CD4-positive, alpha-beta T cell treated with Interleukin-12 subunit alpha and Interleukin-12 subunit beta, for 1 hour (primary cell): ENCODE results near the gene GTF3C1.

ENCODE experiments used
- DNase-seq: peaks from one replicate; pipeline ENCODE4 v3.0.0-alpha.2; 2020

Gene GTF3C1

DNA sequence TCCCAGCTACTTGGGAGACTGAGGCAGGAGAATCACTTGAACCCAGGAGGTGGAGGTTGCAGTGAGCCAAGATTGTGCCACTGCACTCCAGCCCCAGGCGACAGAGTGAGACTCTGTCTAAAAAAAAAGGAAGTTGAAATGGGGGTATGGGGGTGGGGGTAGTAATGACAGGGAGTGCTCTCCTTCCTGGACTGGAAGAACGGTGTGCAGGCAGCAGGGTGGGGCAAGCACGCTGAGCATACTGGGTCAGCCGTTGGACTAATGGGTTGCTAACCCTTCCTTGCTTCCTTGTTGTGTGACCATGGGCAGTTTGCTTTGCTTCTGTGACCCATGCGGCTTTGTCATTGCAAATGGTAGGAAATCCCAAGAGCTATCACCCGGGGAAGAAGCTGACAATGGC lies 16.7 kb upstream of the GTF3C1 start:
- no peak for DNase-seq

DNA sequence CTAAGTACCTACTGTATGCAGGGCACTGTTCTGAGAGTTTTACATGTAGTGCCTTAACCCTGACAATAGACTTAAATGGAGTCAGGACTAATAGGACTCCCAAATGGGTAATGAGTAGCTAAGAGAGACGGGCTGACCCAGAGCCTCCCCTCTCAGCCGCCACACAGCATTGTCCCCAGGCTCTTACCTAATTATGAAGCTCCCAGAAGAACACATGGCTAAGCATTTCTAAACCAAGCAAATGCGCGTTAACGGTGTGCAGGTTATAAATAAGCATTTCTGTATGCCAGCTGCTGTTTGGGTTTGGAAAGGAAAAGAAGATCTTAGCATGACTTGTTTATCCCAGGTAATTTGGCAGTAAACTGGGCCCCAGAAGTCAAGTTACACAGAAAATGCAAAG lies 14.5 kb upstream of the GTF3C1 start:
- DNase-seq, result no peak

DNA sequence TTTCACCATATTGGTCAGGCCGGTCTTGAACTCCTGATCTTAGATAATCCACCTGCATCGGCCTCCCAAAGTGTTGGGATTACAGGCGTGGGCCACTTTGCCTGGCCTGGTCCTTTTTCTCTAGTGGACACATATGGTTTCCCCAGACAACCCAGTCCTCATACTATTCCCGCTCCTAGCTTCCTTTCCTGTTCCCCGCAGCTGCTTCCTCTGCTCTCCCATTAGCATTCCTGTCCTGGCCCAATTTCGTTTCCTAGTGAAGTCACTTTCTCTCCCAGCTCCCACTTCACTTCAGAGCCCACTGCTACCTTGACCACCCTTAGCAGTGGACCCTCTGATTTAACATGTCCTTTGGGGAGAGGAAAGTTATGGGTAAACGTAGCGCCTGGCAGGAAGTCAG lies 11.5 kb upstream of the GTF3C1 start:
- no peak for DNase-seq

DNA sequence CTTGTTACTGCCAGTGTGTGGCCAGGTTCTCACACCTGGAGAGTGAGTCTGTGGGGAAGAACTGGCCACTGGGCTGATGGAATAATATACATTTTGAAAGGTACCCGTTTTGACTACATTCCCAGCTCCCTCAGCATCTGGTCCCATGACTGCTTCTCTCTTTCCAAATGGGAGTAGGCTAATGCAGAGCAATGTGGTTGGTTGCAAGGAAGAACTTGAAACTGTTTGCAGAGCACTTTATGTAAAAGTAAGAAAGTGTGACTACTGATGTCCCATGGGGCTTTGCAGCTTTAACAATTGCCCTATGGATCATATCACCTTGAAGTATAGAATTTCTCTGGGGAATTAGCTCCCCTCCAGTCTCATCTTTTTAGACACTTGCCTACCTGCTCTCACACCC lies 9.2 kb upstream of the GTF3C1 start:
- DNase-seq, result no peak

DNA sequence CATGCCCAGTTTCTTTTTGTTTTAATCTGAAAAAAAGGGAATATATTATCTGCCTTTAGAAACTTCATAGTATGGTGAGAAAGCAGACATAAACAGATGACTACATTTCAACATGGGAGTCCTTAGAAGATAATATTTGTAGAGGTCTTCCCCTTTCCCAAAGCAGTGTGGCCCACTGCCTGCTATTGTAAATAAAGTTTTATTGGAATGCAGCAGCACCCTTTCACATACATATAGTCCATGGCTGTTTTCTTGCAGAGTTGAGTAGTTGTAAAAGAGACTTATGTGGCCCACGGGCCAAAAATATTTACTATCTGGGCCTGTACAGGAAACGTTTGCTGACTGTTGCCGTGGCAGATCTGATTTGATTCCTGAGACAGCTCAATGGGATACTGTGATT lies 8.7 kb upstream of the GTF3C1 start:
- no peak for DNase-seq

DNA sequence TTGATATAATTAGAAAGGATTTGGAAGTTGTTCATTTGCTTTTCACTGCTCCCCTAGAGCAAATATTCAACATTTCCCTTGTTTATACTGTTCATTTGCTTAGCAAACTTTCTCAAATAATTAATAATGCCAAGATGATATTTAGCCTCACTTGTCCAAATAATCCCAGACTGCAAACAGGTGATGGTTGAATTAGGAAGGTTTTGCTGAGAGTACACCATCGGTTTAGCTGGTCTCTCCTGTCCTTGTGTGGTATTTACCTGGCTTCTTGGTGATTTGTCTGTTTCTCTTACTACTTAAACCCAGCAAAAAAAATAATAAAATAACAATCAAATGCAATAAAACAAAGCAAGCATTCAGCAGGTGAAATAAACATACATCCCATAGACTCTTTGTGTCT lies 6.8 kb upstream of the GTF3C1 start:
- no peak for DNase-seq

DNA sequence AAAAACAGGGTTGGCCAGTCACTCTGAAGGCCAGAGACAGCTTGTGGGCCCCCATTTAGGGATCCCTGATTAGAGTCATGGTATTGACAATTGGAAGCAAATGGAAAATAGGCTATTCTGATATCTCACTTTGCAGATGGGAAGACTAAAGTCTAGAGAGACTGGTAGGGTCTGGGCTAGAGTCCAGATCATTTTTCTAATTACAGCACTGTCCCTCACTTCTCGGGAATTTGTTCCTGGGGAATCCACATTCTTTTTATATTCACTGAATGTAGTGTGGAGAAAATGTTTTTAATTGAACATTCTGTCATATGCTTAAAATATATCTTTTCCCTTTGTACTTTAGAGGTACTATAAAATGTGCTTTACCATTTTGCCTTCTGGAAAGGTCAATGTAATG lies 1.3 kb upstream of the GTF3C1 start:
- no peak for DNase-seq

DNA sequence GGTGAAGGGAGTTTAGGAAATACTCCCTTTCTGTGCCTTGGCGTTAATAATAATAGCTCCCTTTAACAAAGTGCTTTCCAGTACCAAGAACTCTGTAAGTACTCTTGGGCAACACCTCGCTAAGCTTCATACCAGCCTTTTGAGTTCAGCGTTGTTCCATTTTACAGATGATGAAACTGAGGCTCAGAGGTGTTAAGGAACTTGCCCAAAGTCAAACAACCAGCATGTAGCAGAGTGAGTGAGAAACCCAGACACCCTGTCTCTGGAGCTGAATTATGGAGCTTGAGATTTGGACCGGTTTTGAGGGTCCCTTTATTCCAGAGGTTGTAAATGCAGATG lies 838 bp upstream of the GTF3C1 start:
- no peak for DNase-seq

DNA sequence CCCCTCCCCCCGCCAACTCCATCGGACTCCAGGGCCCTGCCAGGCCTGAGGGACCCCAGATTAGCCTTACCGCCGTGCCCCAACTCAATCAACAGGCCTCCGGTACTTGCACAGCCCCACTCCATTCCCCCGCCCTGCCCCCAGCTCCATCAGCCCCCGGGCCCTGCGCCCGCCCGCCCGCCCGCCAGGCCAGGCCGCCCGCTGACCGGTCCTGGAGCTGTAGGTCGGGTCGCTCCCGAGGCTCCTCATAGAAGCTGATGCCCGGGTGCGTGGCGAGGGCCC lies 308 bp downstream of the GTF3C1 start:
- no peak for DNase-seq

DNA sequence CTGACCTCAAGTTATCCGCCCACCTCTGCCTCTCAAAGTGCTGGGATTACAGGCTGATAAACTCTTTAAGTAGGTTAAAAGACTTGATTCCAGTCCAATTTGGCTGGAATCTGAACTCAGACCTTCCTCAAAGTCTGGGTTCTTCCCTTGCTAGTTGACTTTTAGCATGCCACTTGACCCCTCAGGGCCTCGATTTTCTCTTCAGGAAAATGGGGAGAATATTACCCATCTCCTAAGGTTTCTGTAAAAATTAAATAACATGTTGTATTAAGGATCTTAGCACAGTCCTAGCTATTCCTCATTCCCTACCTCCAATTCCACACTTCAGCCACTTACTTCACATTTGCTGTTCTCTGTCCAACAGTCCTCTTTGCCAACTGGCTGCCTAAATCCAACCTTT lies 1.9 kb downstream of the GTF3C1 start:
- DNase-seq, result no peak

DNA sequence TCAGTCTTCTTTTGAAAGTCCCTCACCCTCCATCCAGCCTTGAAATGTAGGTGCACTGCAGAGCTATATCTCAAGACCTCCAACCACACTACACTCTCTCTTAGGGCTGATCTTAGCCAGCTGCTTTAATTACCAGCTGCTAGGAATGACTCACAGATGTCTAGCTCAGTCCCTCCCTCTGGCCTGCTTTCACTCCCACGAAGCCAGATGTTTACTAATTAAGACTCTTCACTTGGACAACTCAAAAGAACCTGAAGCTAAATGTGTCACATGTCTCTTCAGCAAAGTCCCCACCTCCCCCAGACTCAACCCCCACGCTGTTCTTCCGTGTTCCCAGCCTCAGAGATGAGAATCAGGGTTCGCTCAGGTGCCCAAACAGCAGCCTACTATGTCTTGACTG lies 2.6 kb downstream of the GTF3C1 start:
- DNase-seq, result no peak

DNA sequence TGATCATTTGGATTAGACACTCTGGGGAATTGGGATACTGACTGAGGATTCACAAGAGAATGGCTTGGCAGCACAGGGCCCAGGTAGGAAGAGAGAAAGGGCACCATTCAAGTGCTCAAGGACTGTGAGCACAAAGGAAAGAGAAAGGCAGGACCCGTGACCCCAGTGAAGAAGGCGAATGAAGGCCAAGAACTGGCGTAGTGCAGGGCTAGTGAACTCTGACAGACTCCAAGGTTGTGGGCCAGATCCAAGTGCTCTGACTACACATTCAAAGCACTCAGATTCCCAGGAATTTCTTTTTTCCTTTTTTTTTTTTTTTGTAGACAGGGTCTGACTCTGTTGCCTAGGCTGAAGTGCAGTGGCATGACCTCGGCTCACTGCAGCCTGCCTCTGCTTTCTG lies 5.0 kb downstream of the GTF3C1 start:
- DNase-seq, result no peak

DNA sequence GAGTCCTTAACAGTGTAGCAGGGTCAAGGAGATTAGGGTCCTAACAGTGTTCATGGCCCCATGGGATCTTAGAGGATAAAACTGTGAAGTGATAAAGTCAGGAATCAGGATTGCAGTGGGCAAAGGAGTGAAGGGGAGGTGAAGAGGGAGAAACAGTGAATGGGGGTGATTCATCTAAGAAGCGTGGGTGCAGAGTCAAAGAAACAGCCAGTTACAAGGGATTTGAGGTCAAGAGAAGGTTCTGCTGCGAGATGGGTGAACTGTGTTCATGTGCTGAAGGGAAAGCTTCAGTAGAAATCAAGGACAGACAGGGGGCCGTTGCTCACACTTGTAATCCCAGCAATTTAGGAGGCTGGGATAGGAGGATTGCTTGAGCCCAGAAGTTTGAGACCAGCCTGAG lies 5.9 kb downstream of the GTF3C1 start:
- no peak for DNase-seq

DNA sequence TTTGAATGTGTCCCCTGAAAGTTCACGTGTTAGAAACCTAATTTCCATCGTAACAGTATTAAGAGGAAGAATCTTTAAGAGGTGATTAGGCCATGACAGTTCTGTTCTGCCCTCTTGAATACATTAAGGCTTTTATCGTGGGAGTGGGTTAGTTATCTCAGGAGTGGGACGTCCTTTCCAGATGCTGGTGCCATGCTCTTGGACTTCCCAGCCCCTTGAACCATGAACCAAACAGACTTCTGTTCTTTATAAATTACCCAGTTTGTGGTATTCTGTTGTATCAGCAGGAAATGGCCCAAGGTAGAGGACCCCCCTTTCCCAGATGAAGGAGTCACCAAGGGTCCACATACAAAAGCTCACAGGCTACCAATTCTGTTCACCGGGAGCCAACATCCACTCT lies 10.1 kb downstream of the GTF3C1 start:
- DNase-seq, result no peak

DNA sequence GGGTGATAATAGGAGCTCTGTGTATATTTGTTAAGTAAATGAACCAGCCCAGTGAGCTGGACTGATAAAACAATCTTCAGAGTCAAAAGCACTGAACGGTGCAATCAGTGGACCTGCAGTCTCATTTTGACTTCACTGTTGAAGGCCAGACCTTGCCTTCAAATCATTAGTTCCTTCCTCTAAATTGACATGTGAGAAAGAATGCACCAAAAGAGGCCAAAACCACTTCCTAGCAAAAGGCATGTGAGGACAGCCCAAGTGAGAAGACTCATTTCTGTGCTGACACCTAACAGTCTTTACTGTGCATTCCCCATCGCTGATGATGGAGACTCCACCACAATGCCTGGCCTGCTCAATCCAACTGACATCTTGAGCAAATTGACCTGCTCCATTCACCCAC lies 10.6 kb downstream of the GTF3C1 start:
- no peak for DNase-seq

DNA sequence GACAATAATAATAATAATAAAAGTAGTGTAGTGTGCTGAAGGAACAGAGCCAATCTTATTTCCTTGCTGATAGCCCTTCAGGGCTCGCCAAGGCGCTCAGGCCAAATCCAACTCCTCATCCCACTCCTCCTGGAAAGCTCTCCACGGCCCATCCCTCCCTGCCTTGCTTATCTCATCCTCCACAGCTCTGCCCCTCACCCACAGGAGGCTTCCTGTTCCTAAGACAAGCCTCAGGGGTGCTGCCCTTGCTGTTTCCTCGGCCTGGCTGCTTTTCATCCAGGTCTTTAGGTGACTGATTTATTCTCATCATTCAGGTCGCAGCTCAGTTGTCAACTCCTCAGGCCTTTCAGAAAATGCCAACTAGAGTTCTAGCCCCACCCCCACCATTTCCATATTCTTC lies 11.2 kb downstream of the GTF3C1 start:
- DNase-seq, result no peak

DNA sequence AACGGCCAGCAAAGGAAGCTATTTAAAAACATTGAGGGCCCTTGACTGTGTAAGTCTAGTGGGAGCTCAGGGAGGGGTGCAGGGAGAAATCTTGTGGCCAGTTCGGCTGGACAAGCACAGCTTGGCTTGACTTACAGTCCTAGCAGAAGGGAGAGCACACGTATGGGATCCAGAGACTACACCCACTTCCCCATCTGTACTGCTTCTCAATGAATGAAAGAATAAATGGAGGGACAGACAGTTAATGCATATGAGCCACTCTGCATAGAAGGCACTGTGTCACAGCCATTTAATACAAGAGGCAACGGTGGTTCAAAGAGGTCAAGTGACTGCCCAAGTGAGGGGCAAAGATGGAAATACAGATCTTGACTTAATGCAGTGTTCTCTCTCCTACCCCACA lies 15.5 kb downstream of the GTF3C1 start:
- DNase-seq, result no peak

DNA sequence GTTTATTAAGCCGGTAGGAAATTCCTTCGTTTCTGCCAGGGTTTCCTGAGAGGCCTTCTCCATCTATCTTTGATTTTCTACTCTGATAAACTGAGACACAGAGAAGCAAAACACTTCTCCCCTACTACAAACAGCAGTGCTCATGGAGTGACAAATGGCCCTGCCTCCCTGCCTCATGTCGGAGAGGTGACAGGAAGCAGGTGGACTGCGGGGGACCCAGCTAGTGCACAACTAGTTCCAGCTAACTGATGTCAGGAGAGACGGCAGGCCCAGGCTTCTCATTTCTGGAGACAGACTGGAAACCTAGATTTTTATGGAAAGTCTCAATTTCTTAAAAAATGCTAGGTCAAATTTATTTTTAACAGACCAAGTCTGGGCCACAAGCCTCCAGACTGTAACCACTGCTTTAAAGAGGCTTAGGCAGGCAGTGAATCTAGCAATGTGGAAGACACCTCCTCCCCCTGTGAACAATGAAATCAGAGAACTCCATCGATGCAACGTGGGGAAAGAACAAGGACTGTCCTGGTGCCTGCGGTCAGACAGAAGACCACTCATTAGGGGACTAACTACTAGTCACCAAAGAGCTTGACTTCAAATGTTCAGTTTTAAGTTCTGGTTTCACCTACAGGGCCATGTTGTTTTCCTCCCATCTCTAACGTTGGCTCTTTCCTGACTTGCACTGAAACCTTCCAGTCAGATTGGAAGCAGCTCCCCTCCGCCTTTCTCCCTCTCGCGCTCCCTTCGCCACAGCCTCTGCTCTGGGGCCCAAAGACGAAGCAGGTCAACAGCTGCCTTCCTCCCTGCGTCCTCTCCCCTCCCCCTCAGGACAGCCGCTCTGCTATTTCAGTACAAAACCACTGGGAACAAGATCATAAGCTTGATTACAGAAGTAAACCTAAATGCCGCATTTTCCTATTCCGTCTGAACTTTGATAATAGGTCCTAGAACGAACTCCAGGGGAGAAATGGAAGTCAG lies 17.6 kb downstream of the GTF3C1 start:
- no peak for DNase-seq

DNA sequence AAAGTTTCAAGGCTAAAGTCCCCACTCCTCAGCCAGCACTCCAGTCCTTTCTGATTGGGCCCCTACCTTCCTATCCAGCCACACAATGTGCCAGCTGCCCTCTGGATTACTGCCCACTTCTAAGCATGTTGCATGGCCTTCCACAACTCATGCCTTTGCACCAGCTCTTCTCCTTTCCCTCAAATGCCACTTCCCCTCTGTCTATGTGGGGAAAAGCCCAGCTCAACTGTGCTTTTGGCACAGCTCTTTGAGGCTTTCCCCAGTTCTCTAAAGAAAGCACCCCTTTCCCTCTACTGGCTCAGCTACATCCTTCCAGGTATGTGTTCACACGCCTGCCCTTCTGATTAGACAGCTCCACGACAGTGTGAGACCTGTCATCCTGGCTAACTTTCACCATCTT lies 18.5 kb downstream of the GTF3C1 start:
- DNase-seq, result no peak

DNA sequence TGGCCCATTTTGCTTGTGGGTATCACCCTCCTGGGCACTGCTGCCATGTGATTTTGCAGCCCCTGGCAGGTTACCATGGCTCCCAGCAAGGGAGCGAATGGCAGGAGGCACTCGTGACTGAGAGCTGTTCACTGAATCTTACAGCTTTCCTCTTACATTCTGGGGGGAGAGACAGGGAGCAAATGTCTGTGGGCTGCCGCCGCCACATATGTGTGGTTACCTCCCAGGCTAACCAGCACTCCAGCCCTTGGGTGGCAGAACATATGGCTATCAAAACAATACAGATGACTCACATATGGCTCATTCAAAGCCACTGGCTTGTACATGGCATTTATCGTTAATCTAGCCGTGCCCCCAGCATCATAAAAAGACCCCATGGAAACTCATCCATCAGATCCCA lies 19.8 kb downstream of the GTF3C1 start:
- DNase-seq, result no peak

DNA sequence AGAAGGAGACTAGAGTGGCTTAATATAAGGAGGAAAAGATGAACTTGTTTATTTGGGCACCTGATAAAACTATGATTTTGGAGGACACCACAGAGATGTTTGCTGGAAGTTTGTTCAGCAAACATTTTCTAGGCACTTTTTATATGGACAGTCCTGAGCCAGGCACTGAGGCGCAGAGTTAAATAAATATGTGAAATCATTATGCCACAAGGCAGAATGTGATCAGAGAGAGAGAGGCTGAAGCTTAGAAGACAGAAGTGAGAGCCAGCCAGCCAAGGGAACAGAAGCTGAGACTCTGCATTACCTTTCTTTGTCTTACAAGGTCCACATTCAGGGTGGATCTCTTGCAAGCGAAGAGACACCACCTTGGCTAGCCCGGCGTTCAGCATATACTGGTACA lies 21.4 kb downstream of the GTF3C1 start:
- no peak for DNase-seq

DNA sequence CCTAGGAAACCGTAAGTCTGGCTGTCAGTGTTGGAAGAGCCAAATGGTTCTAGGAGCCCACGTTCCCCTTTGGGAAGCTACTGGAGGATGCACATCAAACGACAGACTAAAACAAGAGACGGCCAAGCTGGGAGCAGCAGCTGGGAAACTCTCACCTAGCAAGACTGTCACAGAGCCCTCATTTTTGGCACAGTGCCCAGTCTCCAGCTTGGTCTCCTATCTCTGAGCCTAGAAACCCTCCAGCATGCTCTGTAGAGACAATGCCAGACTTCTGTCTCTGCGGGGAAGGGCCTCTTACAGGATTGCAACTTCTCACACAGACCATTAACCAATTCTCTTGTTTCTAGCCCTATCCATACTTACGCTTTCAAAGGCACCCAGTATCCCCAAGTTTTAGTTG lies 23.5 kb downstream of the GTF3C1 start:
- no peak for DNase-seq

DNA sequence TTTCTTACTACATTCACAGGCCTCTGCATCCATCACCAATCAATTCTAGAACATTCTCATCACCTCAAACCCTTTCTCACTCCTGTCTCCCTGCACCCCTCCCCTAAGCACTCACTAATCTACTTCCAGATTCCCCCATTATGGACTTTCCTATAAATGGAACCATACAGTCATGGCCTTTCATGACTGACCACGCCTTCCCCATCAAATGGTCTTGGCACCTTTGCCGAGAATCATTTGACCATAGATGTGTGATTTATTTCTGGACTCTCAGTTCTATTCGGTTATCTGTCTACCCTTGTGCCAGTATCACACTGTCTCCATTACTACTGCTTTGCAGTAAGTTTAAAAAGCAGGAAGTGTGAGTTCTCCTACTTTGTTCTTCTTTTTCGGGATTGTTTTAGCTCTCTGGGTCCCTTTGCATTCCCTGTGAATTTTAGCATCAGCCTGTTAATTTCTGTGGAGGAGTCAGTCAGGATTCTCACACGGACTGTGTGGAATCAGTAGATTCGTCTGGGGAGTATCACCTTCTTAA lies 27.5 kb downstream of the GTF3C1 start:
- DNase-seq, result no peak

DNA sequence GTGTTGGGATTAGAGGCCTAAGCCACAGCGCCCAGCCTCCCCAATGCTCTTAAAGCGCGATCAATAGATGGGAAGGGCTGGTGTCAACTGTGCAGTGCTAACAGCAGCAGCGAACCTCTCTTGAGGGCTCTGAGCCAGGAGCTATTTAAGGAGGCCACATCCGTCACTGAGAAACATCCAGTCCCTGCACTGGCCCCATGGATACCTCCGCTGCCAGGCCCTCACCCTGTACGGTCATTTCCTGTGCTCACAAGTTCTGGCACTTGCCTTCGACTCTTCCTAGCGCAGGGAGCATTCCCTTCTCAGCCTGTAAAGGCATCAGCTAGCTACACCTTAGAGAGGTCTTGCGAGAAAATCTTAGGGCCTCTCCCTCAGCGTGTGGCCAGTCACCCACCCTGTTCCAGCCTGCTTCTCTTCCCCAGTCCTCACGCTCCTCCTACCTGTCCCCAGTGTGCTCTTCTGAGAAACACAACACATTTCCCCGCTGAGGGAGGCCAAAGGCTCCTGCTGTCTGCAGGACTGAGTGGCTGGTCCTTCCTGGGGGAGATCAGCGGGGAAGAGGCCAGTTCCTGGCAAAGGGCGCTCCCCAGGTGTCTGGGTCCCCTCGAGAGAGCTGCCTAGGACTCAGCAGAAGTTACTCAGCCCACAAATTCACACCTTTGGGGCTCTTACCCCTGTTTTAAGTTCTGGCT lies 28.6 kb downstream of the GTF3C1 start:
- DNase-seq, result no peak

DNA sequence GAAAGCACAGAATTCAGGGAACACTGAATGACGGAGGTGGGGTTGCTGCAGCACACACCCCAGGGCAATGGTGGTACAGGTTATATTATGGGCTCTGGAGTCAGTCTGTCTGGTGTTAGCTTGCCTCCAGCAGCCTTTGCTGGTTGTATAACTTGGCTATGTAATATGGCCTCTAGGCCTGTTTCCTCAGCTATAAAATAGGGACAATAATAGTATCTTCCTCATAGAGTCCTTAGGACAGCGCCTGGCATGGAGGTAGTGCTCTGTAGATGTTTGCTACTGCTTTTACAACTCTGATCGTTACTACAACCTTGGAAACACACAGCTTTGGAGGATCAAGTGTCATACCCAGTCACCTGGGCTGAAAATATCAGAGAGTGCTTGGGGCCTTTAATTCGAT lies 31.5 kb downstream of the GTF3C1 start:
- no peak for DNase-seq
